ENCODE data around the gene MALL.
"Not testable (repeated sequence)": the region's sequence is repeated elsewhere in the genome, so short reads cannot be mapped to it uniquely, and the experiment has no call there.

Gene MALL

GRCh38 chr2:110097506-110098220, 18.0 kb downstream of the MALL start:
- DNase-seq: peak in 1 of 3 donors; percentile 11

- peak in 1 of 3 donors; percentile 14 for DNase-seq
Measured at GRCh38 chr2:110095994-110096633, 19.5 kb downstream of the MALL start.

- peak in 1 of 3 donors; percentile 2 for DNase-seq
Measured at GRCh38 chr2:110094884-110095534, 20.6 kb downstream of the MALL start.

- not testable (repeated sequence) for DNase-seq
Measured at GRCh38 chr2:110093924-110094323, 21.7 kb downstream of the MALL start.

GRCh38 chr2:110090164-110090563, 25.5 kb downstream of the MALL start:
- DNase-seq: not testable (repeated sequence)

- DNase-seq: not testable (repeated sequence)
Measured at GRCh38 chr2:110083757-110084156, 31.9 kb downstream of the MALL start.

- DNase-seq: not testable (repeated sequence)
Measured at GRCh38 chr2:110083162-110083561, 32.5 kb downstream of the MALL start.

- not testable (repeated sequence) for DNase-seq
Measured at GRCh38 chr2:110078104-110078503, 37.5 kb downstream of the MALL start.

- DNase-seq: not testable (repeated sequence)
Measured at GRCh38 chr2:110075896-110076295, 39.7 kb downstream of the MALL start.

GRCh38 chr2:110069869-110070268, 45.8 kb downstream of the MALL start:
- peak in 1 of 3 donors; percentile 15 for DNase-seq

- peak in 1 of 3 donors; percentile 9 for DNase-seq
Measured at GRCh38 chr2:110068153-110068552, 47.5 kb downstream of the MALL start.

GRCh38 chr2:110062332-110062731, 53.3 kb downstream of the MALL start:
- DNase-seq: not testable (repeated sequence)

- DNase-seq: not testable (repeated sequence)
Measured at GRCh38 chr2:110060550-110060949, 55.1 kb downstream of the MALL start.

GRCh38 chr2:110059694-110060358, 55.8 kb downstream of the MALL start:
- DNase-seq: not testable (repeated sequence)

- DNase-seq: not testable (repeated sequence)
Measured at GRCh38 chr2:110059009-110059693, 56.5 kb downstream of the MALL start.

GRCh38 chr2:110058034-110058433, 57.6 kb downstream of the MALL start:
- not testable (repeated sequence) for DNase-seq

- DNase-seq: not testable (repeated sequence)
Measured at GRCh38 chr2:110055819-110056408, 59.7 kb downstream of the MALL start.

- DNase-seq: peak in 1 of 3 donors; percentile 10
Measured at GRCh38 chr2:110054521-110055407, 60.9 kb downstream of the MALL start.

GRCh38 chr2:110053688-110054087, 61.9 kb downstream of the MALL start:
- not testable (repeated sequence) for DNase-seq

GRCh38 chr2:110052166-110052565, 63.5 kb downstream of the MALL start:
- DNase-seq: not testable (repeated sequence)

- DNase-seq: not testable (repeated sequence)
Measured at GRCh38 chr2:110050222-110050621, 65.4 kb downstream of the MALL start.

All from suppressor macrophage treated with lipopolysaccharide for 1 hour (primary cell).